Breast epithelium (tissue), 4 donors: Measurements from ENCODE around the gene RERE. TPM values are rescaled to one million over a fixed set of nuclear protein-coding genes. Genes with fewer than 3 reads are reported as not detected.

Source experiments
- DNase-seq, 2 donors: peaks; one replicate each; pipeline ENCODE4 v3.0.0-alpha.2; 2019; ENCODE audit warnings: low spot score in 2 of 2
- H3K27ac ChIP-seq, 2 donors: fragments of 200-600 bp; sonication (generic) in 1 of 2; one replicate each; pipeline ENCODE4 v1.5.1; 2016 to 2019; ENCODE audit warnings: mild to moderate bottlenecking in 1 of 2
- H3K27me3 ChIP-seq, 2 donors: fragments of 200-600 bp; sonication (generic) in 1 of 2; one replicate each; pipeline versions ENCODE4 v1.5.1 to v1.6.0; 2017 to 2019; ENCODE audit warnings: control low read depth in 1 of 2, mild to moderate bottlenecking in 1 of 2
- H3K36me3 ChIP-seq: fragments of 200-600 bp; one replicate; pipeline ENCODE4 v1.5.1; 2019
- H3K4me1 ChIP-seq, 2 donors: fragments of 200-600 bp; sonication (generic); one replicate each; pipeline ENCODE4 v1.5.1; 2016 to 2019; ENCODE audit warnings: control low read depth in 1 of 2
- H3K4me3 ChIP-seq, 3 donors: fragments of 200-600 bp; sonication (generic); 1 replicate in 2 of 3; 2 replicates in 1 of 3; pipeline ENCODE4 v1.5.1; 2016 to 2019; ENCODE audit warnings: mild to moderate bottlenecking in 3 of 3, moderate library complexity in 2 of 3
- H3K9me3 ChIP-seq, 2 donors: fragments of 200-600 bp; sonication (generic) in 1 of 2; one replicate each; pipeline ENCODE4 v1.5.1; 2016 to 2019; ENCODE audit warnings: control low read depth in 1 of 2
- CTCF ChIP-seq, 3 donors: fragments of 450-650 bp; IDR thresholded peaks; one replicate each; pipeline ENCODE4 v1.5.1; 2016 to 2017; ENCODE audit warnings: antibody characterized with exemption in 3 of 3, mild to moderate bottlenecking in 3 of 3, moderate library complexity in 3 of 3
- POLR2A ChIP-seq: fragments of 450-650 bp; IDR thresholded peaks from one replicate; pipeline ENCODE4 v1.6.1; 2016; ENCODE audit warnings: antibody characterized with exemption, mild to moderate bottlenecking, moderate library complexity
- POLR2AphosphoS5 ChIP-seq, 3 donors: sonication (generic); formaldehyde crosslinking; IDR thresholded peaks; one replicate each; pipeline ENCODE4 v1.6.1; 2017; ENCODE audit warnings: antibody characterized with exemption in 3 of 3
- intact Hi-C: fragments of 100-400 bp; cut with DNase I; formaldehyde crosslinking; loops from one replicate; pipeline ENCODE4 v1.15.1; 2023; ENCODE audit warnings: low total_unique reads
- total RNA-seq, 3 donors: library from RNA; depleted of rRNA; stranded (reverse); fragments of >200 nt; gene quantifications; one replicate each; pipeline ENCODE4 v1.1.0, GENCODE V29; 2016

RERE gene
- total RNA-seq, 3 donors from 2014 or later = 65.8 to 166 (median 123) TPM

- Histone ChIP-seq H3K4me3 (no peak overlapping the region), H3K27ac (no peak overlapping the region), H3K4me1 (peaks cover 0 to 8% of the 10 kb centered on the region in 2 donors), H3K36me3 (no peaks in the 10 kb centered on the region), H3K9me3 (no peaks in the 10 kb centered on the region), H3K27me3 (no peaks in the 10 kb centered on the region)
- no peak for TF ChIP-seq CTCF (IDR thresholded peaks at IDR 0.05)
- no peak for TF ChIP-seq POLR2A
- no peak for TF ChIP-seq POLR2AphosphoS5 (IDR thresholded peaks at IDR 0.05)
- intact Hi-C loops = no loop called here
- DNase-seq = no peak
Observed at GRCh38 chr1:8677782-8678181, 139.7 kb downstream of the RERE start.

DNA sequence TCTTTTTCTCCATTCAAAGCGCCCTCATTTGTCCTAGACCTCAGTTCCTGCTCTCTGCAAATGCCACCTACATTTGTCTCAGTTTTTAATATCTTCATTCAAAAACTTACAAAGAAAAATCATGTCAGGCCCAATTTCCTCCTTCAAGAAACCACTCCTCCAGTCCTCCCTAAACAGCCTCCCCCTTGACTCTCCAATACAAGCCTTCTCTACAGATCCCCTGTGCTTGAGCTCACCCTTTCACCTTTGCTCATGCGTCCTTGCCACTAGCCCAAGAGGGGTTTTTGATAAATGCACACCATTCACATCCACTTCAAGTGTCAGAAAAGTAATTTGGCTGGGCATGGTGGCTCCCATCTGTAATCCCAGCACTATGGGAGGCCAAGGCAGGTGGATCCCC, 140.6 kb downstream of the RERE start:
- Histone ChIP-seq H3K4me3 (no peak overlapping the region), H3K4me1 (peaks cover 0 to 8% of the 10 kb centered on the region in 2 donors), H3K9me3 (no peaks in the 10 kb centered on the region), H3K36me3 (no peaks in the 10 kb centered on the region), H3K27ac (no peak overlapping the region), H3K27me3 (no peaks in the 10 kb centered on the region)
- no peak for TF ChIP-seq POLR2A
- TF ChIP-seq CTCF (IDR thresholded peaks at IDR 0.05) = no peak
- TF ChIP-seq POLR2AphosphoS5 (IDR thresholded peaks at IDR 0.05) = no peak
- intact Hi-C loops = no loop called here
- no peak for DNase-seq

DNA sequence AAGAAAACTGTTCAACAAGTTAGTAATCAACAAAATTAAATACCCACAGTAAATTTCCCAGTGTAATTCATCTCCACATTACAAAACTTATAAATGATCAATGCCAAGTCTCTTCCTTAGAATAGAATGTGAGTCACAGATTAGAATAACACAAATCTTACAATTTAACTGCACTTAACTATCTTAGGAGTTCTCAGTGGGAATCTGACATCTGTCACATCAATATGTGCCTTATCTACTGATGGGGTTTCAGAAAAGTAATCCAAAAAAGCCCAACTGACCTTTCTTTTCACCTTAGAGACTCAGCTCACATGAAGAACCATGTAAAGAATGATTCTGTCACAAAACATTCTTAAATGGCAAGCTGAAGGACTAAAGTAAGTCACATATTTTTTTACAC, 141.4 kb downstream of the RERE start:
- Histone ChIP-seq H3K9me3 (no peaks in the 10 kb centered on the region), H3K4me1 (peaks cover 0 to 8% of the 10 kb centered on the region in 2 donors), H3K36me3 (no peaks in the 10 kb centered on the region), H3K4me3 (no peak overlapping the region), H3K27me3 (no peaks in the 10 kb centered on the region), H3K27ac (no peak overlapping the region)
- intact Hi-C loops = no loop called here
- DNase-seq = no peak
- no peak for TF ChIP-seq POLR2AphosphoS5 (IDR thresholded peaks at IDR 0.05)
- no peak for TF ChIP-seq POLR2A
- TF ChIP-seq CTCF (IDR thresholded peaks at IDR 0.05) = no peak

DNA sequence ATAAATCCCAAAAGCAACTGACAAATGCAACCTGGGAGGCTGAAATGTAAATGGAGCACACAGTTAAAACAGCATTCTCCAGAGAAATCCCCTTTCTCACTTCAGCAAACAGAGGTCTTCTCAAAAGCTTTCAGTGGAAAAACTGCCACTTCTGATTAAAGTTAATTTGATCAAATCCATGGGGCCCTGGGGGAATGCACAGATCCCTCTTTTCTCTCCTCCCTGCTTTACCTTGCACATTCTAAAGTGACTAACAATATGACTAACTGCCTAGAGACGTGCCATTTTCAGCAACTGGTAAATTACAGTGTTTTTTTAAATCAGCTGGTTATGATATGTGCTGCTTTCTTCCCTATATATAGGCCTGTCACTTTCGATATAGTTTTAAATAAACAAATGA, 142.5 kb downstream of the RERE start:
- Histone ChIP-seq H3K27me3 (no peaks in the 10 kb centered on the region), H3K9me3 (no peaks in the 10 kb centered on the region), H3K27ac (no peak overlapping the region), H3K4me3 (no peak overlapping the region), H3K36me3 (no peaks in the 10 kb centered on the region), H3K4me1 (peaks cover 0 to 7% of the 10 kb centered on the region in 2 donors)
- no peak for TF ChIP-seq POLR2AphosphoS5 (IDR thresholded peaks at IDR 0.05)
- TF ChIP-seq CTCF (IDR thresholded peaks at IDR 0.05) = no peak
- TF ChIP-seq POLR2A = no peak
- DNase-seq = no peak
- intact Hi-C loops = no loop called here

GRCh38 chr1:8674481-8674880, 143.0 kb downstream of the RERE start:
- H3K27me3 ChIP-seq = no peaks in the 10 kb centered on the region
- H3K9me3 ChIP-seq = no peaks in the 10 kb centered on the region
- no peak for TF ChIP-seq POLR2AphosphoS5 (IDR thresholded peaks at IDR 0.05)
- TF ChIP-seq CTCF (IDR thresholded peaks at IDR 0.05) = no peak
- no peak for TF ChIP-seq POLR2A
- intact Hi-C loops = no loop called here
- H3K4me1 ChIP-seq = peaks cover 0 to 3% of the 10 kb centered on the region in 2 donors
- DNase-seq = no peak
- H3K27ac ChIP-seq = no peak overlapping the region
- no peaks in the 10 kb centered on the region for H3K36me3 ChIP-seq
- no peak overlapping the region for H3K4me3 ChIP-seq
